ENCODE results near the gene CDKN2C.

DNA sequence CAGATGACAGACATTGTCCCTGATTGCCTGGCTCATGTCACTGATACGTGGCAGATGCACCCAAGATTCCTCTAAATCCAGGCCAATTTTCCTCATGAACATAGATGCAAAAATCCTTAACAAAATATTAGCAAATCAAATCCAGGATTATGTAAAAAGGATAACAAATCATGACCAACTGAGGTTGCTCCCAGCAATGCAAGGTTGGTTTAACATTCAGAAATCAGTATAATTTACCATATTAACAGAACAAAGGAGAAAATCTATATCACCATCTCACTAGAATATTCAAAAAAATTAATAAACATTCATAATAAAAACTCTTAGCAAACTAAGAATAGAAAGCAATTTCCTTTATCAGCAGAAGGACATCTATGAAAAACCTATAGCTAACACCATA lies 49.6 kb upstream of the CDKN2C start:
- TF ChIP-seq, protein P1, sequence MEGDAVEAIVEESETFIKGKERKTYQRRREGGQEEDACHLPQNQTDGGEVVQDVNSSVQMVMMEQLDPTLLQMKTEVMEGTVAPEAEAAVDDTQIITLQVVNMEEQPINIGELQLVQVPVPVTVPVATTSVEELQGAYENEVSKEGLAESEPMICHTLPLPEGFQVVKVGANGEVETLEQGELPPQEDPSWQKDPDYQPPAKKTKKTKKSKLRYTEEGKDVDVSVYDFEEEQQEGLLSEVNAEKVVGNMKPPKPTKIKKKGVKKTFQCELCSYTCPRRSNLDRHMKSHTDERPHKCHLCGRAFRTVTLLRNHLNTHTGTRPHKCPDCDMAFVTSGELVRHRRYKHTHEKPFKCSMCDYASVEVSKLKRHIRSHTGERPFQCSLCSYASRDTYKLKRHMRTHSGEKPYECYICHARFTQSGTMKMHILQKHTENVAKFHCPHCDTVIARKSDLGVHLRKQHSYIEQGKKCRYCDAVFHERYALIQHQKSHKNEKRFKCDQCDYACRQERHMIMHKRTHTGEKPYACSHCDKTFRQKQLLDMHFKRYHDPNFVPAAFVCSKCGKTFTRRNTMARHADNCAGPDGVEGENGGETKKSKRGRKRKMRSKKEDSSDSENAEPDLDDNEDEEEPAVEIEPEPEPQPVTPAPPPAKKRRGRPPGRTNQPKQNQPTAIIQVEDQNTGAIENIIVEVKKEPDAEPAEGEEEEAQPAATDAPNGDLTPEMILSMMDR (conservative IDR thresholded peaks at IDR 0.05 in 1 of 2, IDR thresholded peaks at IDR 0.05 in 1 of 2; ENCODE audit: low read depth in 1 of 2, low read length in 2 of 2), result no peak
- no peak for TF ChIP-seq EZH2 (IDR thresholded peaks at IDR 0.05; ENCODE audit: low read length, missing control alignments)
